PFSK-1 (cell line): ENCODE data around the gene DIAPH2.

Experiments used
- FOXP2 ChIP-seq: optimal IDR thresholded peaks from 2 replicates; pipeline ENCODE3; 2011; ENCODE audit warnings: borderline replicate concordance, control low read depth, inconsistent platforms; ENCODE audit not compliant: insufficient read depth; ENCODE audit errors: extremely low read length, extremely low read depth
- POLR2AphosphoS5 ChIP-seq: IDR thresholded peaks from 2 replicates; pipeline ENCODE4 v1.6.1; 2012; ENCODE audit warnings: low read depth, mild to moderate bottlenecking, control low read depth, low read length, moderate library complexity
- SIN3A ChIP-seq: IDR thresholded peaks from 2 replicates; pipeline ENCODE4 v1.6.1; 2012; ENCODE audit warnings: mild to moderate bottlenecking, low read length, moderate library complexity, borderline replicate concordance; ENCODE audit not compliant: insufficient read depth
- TAF1 ChIP-seq: IDR thresholded peaks from 2 replicates; pipeline ENCODE4 v1.6.1; 2012; ENCODE audit warnings: low read length, control low read depth, borderline replicate concordance; ENCODE audit not compliant: insufficient read depth
- TF ChIP-seq, protein P1 (sequence below), 2 experiments: IDR thresholded peaks; 2 replicates each; pipeline versions ENCODE4 v1.6.1 to v1.8.0; 2011 to 2012; ENCODE audit warnings: low read depth in 2 of 2, low read length in 2 of 2, control low read depth in 1 of 2, inconsistent platforms in 1 of 2, mild to moderate bottlenecking in 1 of 2, moderate library complexity in 1 of 2; ENCODE audit not compliant: insufficient read depth in 1 of 2

DIAPH2 gene

DNA sequence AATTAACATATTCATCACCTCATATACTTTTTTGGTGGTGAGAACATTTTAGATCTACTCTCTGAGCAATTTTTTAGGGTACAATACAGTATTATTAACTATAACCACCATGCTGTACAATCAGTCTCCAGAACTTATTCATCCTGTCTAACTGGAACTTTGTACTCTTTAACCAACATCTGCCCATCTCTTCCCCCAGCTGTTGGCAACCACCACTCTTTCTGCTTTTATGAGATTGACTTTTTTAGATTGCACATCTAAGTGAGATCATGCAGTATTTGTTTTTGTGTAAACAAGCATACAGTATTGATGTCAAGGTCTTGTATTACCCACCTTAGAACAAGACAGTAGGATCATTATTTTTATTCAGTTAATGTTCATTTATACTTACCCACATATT, 715.9 kb downstream of the DIAPH2 start:
- TF ChIP-seq SIN3A (no peak), FOXP2 (no peak), TAF1 (no peak), POLR2AphosphoS5 (no peak)
- TF ChIP-seq, protein P1, sequence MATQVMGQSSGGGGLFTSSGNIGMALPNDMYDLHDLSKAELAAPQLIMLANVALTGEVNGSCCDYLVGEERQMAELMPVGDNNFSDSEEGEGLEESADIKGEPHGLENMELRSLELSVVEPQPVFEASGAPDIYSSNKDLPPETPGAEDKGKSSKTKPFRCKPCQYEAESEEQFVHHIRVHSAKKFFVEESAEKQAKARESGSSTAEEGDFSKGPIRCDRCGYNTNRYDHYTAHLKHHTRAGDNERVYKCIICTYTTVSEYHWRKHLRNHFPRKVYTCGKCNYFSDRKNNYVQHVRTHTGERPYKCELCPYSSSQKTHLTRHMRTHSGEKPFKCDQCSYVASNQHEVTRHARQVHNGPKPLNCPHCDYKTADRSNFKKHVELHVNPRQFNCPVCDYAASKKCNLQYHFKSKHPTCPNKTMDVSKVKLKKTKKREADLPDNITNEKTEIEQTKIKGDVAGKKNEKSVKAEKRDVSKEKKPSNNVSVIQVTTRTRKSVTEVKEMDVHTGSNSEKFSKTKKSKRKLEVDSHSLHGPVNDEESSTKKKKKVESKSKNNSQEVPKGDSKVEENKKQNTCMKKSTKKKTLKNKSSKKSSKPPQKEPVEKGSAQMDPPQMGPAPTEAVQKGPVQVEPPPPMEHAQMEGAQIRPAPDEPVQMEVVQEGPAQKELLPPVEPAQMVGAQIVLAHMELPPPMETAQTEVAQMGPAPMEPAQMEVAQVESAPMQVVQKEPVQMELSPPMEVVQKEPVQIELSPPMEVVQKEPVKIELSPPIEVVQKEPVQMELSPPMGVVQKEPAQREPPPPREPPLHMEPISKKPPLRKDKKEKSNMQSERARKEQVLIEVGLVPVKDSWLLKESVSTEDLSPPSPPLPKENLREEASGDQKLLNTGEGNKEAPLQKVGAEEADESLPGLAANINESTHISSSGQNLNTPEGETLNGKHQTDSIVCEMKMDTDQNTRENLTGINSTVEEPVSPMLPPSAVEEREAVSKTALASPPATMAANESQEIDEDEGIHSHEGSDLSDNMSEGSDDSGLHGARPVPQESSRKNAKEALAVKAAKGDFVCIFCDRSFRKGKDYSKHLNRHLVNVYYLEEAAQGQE (IDR thresholded peaks at IDR 0.05; ENCODE audit: insufficient read depth in 1 of 2, low read depth in 2 of 2, low read length in 2 of 2), result no peak

DNA sequence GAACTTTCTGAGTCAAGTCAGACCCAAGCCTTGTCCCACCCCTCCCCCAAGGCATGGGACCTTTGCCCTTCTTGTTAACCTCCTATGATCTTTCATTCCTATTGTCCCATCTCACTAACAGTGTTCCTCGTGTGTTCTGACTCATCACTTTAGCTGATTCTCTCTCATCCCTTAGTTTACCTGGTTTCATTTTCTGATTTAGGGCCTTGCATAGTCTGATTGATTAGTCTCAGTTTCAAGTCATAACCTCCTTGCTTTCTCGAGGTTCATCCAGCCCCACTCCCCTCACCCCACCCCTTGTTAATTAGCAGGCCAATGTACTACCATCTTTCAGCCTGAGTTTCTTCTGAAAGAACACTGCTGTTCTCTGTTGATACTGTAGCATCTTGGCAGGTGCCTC, 716.5 kb downstream of the DIAPH2 start:
- TF ChIP-seq POLR2AphosphoS5 (no peak), FOXP2 (no peak), TAF1 (no peak), SIN3A (no peak)
- TF ChIP-seq, protein P1 (IDR thresholded peaks at IDR 0.05; ENCODE audit: insufficient read depth in 1 of 2, low read depth in 2 of 2, low read length in 2 of 2), result no peak

DNA sequence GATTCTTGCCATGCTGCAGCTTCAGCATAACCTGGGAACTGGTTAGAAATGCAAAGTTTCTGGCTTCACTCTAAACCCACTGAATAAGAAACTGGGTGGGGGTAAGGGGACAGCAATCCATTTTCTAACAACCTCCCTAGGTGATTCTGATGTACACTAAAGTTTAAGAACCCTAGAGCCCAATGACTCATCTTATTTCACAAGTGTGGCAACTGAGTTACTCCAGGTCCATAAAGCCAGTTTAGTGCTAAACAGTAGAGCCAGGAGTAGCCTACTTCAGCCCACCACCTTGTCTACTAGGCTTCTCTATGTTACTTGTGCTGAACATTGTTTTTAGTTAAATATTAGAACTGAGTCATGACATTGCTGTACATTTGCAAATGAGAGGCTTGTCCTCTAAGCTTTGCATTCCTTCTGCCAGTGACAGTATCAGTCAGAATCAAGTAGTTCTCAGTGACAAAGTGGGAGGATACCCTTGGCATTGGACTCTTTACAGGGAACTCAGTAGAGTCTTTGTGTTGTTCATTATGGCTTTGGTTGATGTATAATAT, 717.0 kb downstream of the DIAPH2 start:
- no peak for TF ChIP-seq SIN3A
- TF ChIP-seq, protein P1 (IDR thresholded peaks at IDR 0.05; ENCODE audit: insufficient read depth in 1 of 2, low read depth in 2 of 2, low read length in 2 of 2), result no peak
- no peak for TF ChIP-seq POLR2AphosphoS5
- no peak for TF ChIP-seq TAF1
- no peak for TF ChIP-seq FOXP2

DNA sequence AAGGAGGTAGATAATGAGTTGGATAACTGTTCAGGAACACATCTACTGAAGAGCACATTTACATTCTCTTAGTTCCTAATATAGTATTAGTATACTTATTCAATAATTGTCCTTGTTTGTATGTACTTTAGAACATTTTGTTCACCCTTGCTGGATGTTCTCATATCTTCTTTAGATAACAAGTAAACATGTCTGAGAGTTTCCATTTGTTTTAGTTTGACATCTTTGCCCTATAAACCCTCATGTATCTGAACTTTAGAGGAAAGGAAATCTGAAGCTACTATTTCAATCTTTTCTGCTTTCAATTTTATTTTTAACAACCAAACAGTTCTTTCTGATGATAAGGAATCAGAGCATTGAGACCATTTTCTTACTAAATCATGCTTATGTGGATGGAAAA, 717.7 kb downstream of the DIAPH2 start:
- TF ChIP-seq, protein P1 (IDR thresholded peaks at IDR 0.05; ENCODE audit: insufficient read depth in 1 of 2, low read depth in 2 of 2, low read length in 2 of 2), result no peak
- no peak for TF ChIP-seq SIN3A

DNA sequence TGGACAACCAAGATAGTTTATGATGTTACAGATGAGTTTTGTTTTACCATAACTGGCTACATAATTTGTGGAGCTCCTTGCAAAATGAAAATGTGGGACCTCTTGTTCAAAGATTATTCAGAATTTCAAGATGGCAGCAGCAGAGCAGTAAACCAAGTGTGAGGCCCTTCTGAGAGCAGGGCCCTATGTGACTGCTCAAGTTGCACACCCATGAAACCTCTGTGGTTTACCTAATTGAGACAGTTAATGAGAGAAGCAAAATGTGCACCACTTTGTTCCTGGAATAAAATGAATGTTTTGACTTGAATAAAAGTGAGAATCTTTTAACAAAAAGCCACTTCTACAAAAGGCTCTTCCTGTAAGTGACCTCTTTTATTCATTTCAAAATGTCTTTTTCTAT, 718.3 kb downstream of the DIAPH2 start:
- TF ChIP-seq SIN3A (no peak), TAF1 (no peak), FOXP2 (no peak), POLR2AphosphoS5 (no peak)
- TF ChIP-seq, protein P1 (IDR thresholded peaks at IDR 0.05; ENCODE audit: insufficient read depth in 1 of 2, low read depth in 2 of 2, low read length in 2 of 2), result no peak
